A549 (cell line): ENCODE data around the gene TMPRSS11E. TPM values are rescaled to one million over a fixed set of nuclear protein-coding genes. Genes with fewer than 3 reads are reported as not detected.
"Not testable (repeated sequence)": the region's sequence is repeated elsewhere in the genome, so short reads cannot be mapped to it uniquely, and the experiment has no call there.

ENCODE experiments used
- ATAC-seq, 2 experiments: fragments of 200-7000 bp in 1 of 2; fragments of >200 bp in 1 of 2; cut with Nextera tagmentation in 1 of 2; cut with Tn5 transposase in 1 of 2; 3 replicates each; pipeline versions ENCODE4 v1.8.0 to v1.9.1; 2018 to 2020; ENCODE audit warnings: mild to moderate bottlenecking in 1 of 2, moderate library complexity in 1 of 2
- CTCF ChIA-PET: fragments of 300-600 bp; sonication (Branson Sonifier 250); formaldehyde crosslinking; extraction: SDS; loops from one replicate; lab custom pipeline; 2021; ENCODE audit warnings: antibody characterized with exemption, inconsistent platforms; lab: Yijun Ruan, JAX
- POLR2A ChIA-PET: fragments of 350-600 bp; formaldehyde crosslinking; extraction: SDS; loops from one replicate; lab custom pipeline; 2021; ENCODE audit warnings: antibody characterized with exemption, inconsistent platforms; lab: Yijun Ruan, JAX
- DNase-seq, 2 experiments: peaks; one replicate each; pipeline versions ENCODE4 v3.0.0 to v3.0.0-alpha.2; 2011 to 2016; ENCODE audit warnings: low read depth in 1 of 2, low spot score in 1 of 2
- FAIRE-seq: peaks from 2 replicates; lab custom pipeline; 2011; peaks lifted over from hg19 to GRCh38; lab: Jason Lieb, UNC
- H3K27ac ChIP-seq, 2 experiments: fragments of >200 bp; sonication (Bioruptor Twin); formaldehyde crosslinking; 3 replicates each; pipeline ENCODE4 v1.5.1; 2016 to 2017
- H3K4me1 ChIP-seq: fragments of >200 bp; sonication (Bioruptor Twin); formaldehyde crosslinking; 3 replicates; pipeline ENCODE4 v1.6.1; 2016
- H3K4me2 ChIP-seq: fragments of >200 bp; sonication (Bioruptor Twin); formaldehyde crosslinking; 3 replicates; pipeline ENCODE4 v1.6.1; 2016
- H3K4me3 ChIP-seq: fragments of >200 bp; sonication (Bioruptor Twin); formaldehyde crosslinking; 3 replicates; pipeline ENCODE4 v1.5.1; 2016
- H3K9me3 ChIP-seq: fragments of >200 bp; sonication (Bioruptor Twin); formaldehyde crosslinking; 3 replicates; pipeline ENCODE4 v1.6.1; 2016
- CEBPB ChIP-seq, 2 experiments: fragments of >200 bp in 1 of 2; sonication (Bioruptor Twin) in 1 of 2; formaldehyde crosslinking in 1 of 2; IDR thresholded peaks; 2 replicates each; pipeline ENCODE4 v1.6.1; 2012 to 2016
- CHD2 ChIP-seq: fragments of 150-350 bp; IDR thresholded peaks from 2 replicates; pipeline ENCODE4 v1.6.1; 2014; ENCODE audit warnings: low read length; ENCODE audit not compliant: partially characterized antibody
- CTCF ChIP-seq: fragments of >200 bp; sonication (Bioruptor Twin); formaldehyde crosslinking; IDR thresholded peaks from 3 replicates; pipeline ENCODE4 v1.5.1; 2016
- EHMT2 ChIP-seq: fragments of 200-600 bp; sonication (generic); IDR thresholded peaks from 2 replicates; pipeline ENCODE4 v1.6.1; 2016; ENCODE audit warnings: antibody characterized with exemption, low read depth, mild to moderate bottlenecking, moderate library complexity
- EP300 ChIP-seq, 2 experiments: fragments of >200 bp; sonication (Bioruptor Twin); formaldehyde crosslinking; IDR thresholded peaks; 2 replicates in 1 of 2; 3 replicates in 1 of 2; pipeline ENCODE4 v1.6.1; 2016 to 2017
- FOSB ChIP-seq: fragments of 250-450 bp; sonication (Bioruptor Pico); IDR thresholded peaks from 2 replicates; pipeline ENCODE4 v1.5.0; 2020; ENCODE audit warnings: mild to moderate bottlenecking, moderate library complexity
- FOXS1 ChIP-seq: fragments of 250-450 bp; sonication (Bioruptor Pico); IDR thresholded peaks from 2 replicates; pipeline ENCODE4 v1.5.0; 2020; ENCODE audit warnings: mild to moderate bottlenecking, moderate library complexity
- HDAC2 ChIP-seq: fragments of 200-600 bp; sonication (generic); IDR thresholded peaks from 2 replicates; pipeline ENCODE4 v1.6.1; 2016
- HOXB13 ChIP-seq: fragments of 250-450 bp; sonication (Bioruptor Pico); IDR thresholded peaks from 2 replicates; pipeline ENCODE4 v1.5.0; 2020; ENCODE audit warnings: low read depth, mild to moderate bottlenecking, moderate library complexity
- JUNB ChIP-seq: fragments of >200 bp; sonication (Bioruptor Twin); formaldehyde crosslinking; IDR thresholded peaks from 2 replicates; pipeline ENCODE4 v1.6.1; 2016
- MAFK ChIP-seq: fragments of 450-650 bp; IDR thresholded peaks from 2 replicates; pipeline ENCODE4 v1.6.1; 2014; ENCODE audit not compliant: partially characterized antibody
- NFE2L2 ChIP-seq: fragments of 150-350 bp; conservative IDR thresholded peaks from 2 replicates; pipeline ENCODE4 v1.6.1; 2014; ENCODE audit warnings: low read length
- PBX3 ChIP-seq: IDR thresholded peaks from 2 replicates; pipeline ENCODE4 v1.6.1; 2012
- PHF8 ChIP-seq: fragments of 200-600 bp; sonication (generic); IDR thresholded peaks from 2 replicates; pipeline ENCODE4 v1.6.1; 2016; ENCODE audit warnings: low read depth, mild to moderate bottlenecking, antibody characterized with exemption, moderate library complexity, borderline replicate concordance
- POLR2AphosphoS2 ChIP-seq: conservative IDR thresholded peaks from 2 replicates; pipeline ENCODE4 v1.6.1; 2012; ENCODE audit warnings: low read length, improper control_type of control experiment, inconsistent platforms
- RCOR1 ChIP-seq: fragments of 150-350 bp; IDR thresholded peaks from 2 replicates; pipeline ENCODE4 v1.6.1; 2014; ENCODE audit warnings: antibody characterized with exemption, low read length, low read depth
- WGBS: methylation state at CpG from one replicate; pipeline ENCODE4 v1.1.6; 2017; ENCODE audit errors: missing lambda C conversion rate; 5-methylcytosine and 5-hydroxymethylcytosine counted together
- polyA plus RNA-seq, 4 experiments: library from polyadenylated mRNA; depleted of rRNA in 3 of 4; stranded (reverse); fragments of >200 nt; fragmentation: RNase III in 1 of 4; extraction: RNeasy Plus Mini Kit Qiagen cat#74134 plus additional on column Dnase treatment in 1 of 4; gene quantifications; 2 replicates in 3 of 4; 3 replicates in 1 of 4; pipeline ENCODE4 v1.2.3, GENCODE V29; 2011 to 2017
- TF ChIP-seq, protein P1 (sequence below): fragments of 250-450 bp; sonication (Bioruptor Pico); IDR thresholded peaks from 2 replicates; pipeline ENCODE4 v1.5.0; 2020; ENCODE audit warnings: low read depth, mild to moderate bottlenecking, moderate library complexity
- TF ChIP-seq, protein P2 (sequence below): fragments of 450-650 bp; IDR thresholded peaks from 2 replicates; pipeline ENCODE4 v1.6.1; 2014; ENCODE audit warnings: antibody characterized with exemption
- TF ChIP-seq, protein P3 (sequence below): fragments of 250-450 bp; sonication (Bioruptor Pico); IDR thresholded peaks from 2 replicates; pipeline ENCODE4 v1.5.0; 2021; ENCODE audit warnings: mild to moderate bottlenecking, moderate library complexity, borderline replicate concordance

TMPRSS11E gene
- polyA plus RNA-seq, 2 of the 4 experiments (the other 2 are of a cell fraction) = not detected

GRCh38 chr4:68520985-68521384, 73.7 kb downstream of the TMPRSS11E start:
- Histone ChIP-seq H3K4me1 (no peaks in the 10 kb centered on the region), H3K9me3 (no peaks in the 10 kb centered on the region), H3K4me2 (no peak overlapping the region), H3K27ac (no peak overlapping the region), H3K4me3 (no peak overlapping the region)
- ChIA-PET POLR2A (no interaction called here), CTCF (no interaction called here)
- no peak for FAIRE-seq
- TF ChIP-seq, protein P1, sequence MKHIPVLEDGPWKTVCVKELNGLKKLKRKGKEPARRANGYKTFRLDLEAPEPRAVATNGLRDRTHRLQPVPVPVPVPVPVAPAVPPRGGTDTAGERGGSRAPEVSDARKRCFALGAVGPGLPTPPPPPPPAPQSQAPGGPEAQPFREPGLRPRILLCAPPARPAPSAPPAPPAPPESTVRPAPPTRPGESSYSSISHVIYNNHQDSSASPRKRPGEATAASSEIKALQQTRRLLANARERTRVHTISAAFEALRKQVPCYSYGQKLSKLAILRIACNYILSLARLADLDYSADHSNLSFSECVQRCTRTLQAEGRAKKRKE (CRISPR knock-in tag) = no peak
- TF ChIP-seq HOXB13 (CRISPR knock-in tag) (no peak), PBX3 (no peak), FOXS1 (CRISPR knock-in tag) (no peak), EP300 (IDR thresholded peaks at IDR 0.05) (no peak), CHD2 (no peak), POLR2AphosphoS2 (no peak), FOSB (CRISPR knock-in tag) (no peak), EHMT2 (no peak), NFE2L2 (no peak), RCOR1 (no peak), CTCF (no peak), MAFK (no peak), HDAC2 (no peak), PHF8 (no peak), CEBPB (IDR thresholded peaks at IDR 0.05) (no peak), JUNB (no peak)
- TF ChIP-seq, protein P2, sequence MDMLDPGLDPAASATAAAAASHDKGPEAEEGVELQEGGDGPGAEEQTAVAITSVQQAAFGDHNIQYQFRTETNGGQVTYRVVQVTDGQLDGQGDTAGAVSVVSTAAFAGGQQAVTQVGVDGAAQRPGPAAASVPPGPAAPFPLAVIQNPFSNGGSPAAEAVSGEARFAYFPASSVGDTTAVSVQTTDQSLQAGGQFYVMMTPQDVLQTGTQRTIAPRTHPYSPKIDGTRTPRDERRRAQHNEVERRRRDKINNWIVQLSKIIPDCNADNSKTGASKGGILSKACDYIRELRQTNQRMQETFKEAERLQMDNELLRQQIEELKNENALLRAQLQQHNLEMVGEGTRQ = no peak
- TF ChIP-seq, protein P3, sequence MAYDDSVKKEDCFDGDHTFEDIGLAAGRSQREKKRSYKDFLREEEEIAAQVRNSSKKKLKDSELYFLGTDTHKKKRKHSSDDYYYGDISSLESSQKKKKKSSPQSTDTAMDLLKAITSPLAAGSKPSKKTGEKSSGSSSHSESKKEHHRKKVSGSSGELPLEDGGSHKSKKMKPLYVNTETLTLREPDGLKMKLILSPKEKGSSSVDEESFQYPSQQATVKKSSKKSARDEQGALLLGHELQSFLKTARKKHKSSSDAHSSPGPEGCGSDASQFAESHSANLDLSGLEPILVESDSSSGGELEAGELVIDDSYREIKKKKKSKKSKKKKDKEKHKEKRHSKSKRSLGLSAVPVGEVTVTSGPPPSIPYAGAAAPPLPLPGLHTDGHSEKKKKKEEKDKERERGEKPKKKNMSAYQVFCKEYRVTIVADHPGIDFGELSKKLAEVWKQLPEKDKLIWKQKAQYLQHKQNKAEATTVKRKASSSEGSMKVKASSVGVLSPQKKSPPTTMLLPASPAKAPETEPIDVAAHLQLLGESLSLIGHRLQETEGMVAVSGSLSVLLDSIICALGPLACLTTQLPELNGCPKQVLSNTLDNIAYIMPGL (CRISPR knock-in tag) = no peak
- ATAC-seq = no peak
- WGBS = 15% methylated on average over 2 of the region's 2 CpGs
- DNase-seq = no peak

GRCh38 chr4:68522232-68522631, 75.0 kb downstream of the TMPRSS11E start:
- H3K4me3 ChIP-seq, FAIRE-seq, ATAC-seq, H3K4me1 ChIP-seq, H3K4me2 ChIP-seq, H3K27ac ChIP-seq, H3K9me3 ChIP-seq, POLR2A ChIA-PET, CTCF ChIA-PET, DNase-seq: not testable (repeated sequence)
- WGBS = 45% methylated on average over 1 of the region's 1 CpG
